Activated gamma-delta T cell (primary cell): ENCODE measurements around the gene MAFG.

ENCODE experiments used
- DNase-seq: peaks from one replicate; lab custom pipeline; 2025; lab: John Stamatoyannopoulos, UW

MAFG gene

GRCh38 chr17:81868674-81869220, 58.8 kb downstream of the MAFG start:
- no peak for DNase-seq
